Testis (tissue), 2 donors: ENCODE data around the gene ATE1.

ENCODE experiments used
- POLR2A ChIP-seq: fragments of 450-650 bp; IDR thresholded peaks from one replicate; pipeline ENCODE4 v1.6.1; 2017; ENCODE audit warnings: antibody characterized with exemption, mild to moderate bottlenecking, moderate library complexity
- TF ChIP-seq, protein P1 (sequence below), 3 experiments: fragments of 450-650 bp in 2 of 3; fragments of 200-600 bp in 1 of 3; sonication (generic) in 1 of 3; IDR thresholded peaks; one replicate each; pipeline ENCODE4 v1.5.1; 2016 to 2019; ENCODE audit warnings: antibody characterized with exemption in 3 of 3, mild to moderate bottlenecking in 2 of 3, moderate library complexity in 1 of 3

DNA sequence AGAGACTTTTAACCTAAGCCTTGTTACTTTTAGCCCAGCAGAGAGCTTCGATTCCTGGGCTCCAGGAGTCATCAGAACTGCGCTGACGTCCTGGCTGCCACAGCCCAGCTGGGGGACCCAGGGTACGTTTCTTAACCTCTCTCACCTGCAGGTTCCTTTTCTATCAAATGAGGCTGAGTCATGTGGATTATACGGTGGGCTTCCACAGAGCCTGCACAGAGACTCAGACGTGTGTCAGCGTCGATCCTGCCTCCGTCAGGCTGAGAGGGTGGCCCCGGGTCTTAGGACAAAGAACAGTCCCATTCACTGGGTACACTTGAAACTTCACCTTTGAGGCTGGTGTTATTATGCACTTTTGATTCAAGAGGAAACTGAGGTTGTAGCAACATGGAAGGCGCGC is 228.9 kb downstream of the ATE1 start:
- TF ChIP-seq, protein P1, sequence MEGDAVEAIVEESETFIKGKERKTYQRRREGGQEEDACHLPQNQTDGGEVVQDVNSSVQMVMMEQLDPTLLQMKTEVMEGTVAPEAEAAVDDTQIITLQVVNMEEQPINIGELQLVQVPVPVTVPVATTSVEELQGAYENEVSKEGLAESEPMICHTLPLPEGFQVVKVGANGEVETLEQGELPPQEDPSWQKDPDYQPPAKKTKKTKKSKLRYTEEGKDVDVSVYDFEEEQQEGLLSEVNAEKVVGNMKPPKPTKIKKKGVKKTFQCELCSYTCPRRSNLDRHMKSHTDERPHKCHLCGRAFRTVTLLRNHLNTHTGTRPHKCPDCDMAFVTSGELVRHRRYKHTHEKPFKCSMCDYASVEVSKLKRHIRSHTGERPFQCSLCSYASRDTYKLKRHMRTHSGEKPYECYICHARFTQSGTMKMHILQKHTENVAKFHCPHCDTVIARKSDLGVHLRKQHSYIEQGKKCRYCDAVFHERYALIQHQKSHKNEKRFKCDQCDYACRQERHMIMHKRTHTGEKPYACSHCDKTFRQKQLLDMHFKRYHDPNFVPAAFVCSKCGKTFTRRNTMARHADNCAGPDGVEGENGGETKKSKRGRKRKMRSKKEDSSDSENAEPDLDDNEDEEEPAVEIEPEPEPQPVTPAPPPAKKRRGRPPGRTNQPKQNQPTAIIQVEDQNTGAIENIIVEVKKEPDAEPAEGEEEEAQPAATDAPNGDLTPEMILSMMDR (IDR thresholded peaks at IDR 0.05), result no peak
- no peak for TF ChIP-seq POLR2A
